Uterus (tissue), 4 donors: ENCODE results near the gene SYVN1. TPM values are rescaled to one million over a fixed set of nuclear protein-coding genes. Genes with fewer than 3 reads are reported as not detected.

Experiments used
- DNase-seq, 2 donors: peaks; one replicate each; pipeline ENCODE4 v3.0.0-alpha.2; 2019 to 2020
- H3K27ac ChIP-seq, 2 donors: fragments of 200-600 bp; sonication (generic); 1 replicate in 1 of 2; 2 replicates in 1 of 2; pipeline ENCODE4 v1.5.1; 2016 to 2018
- H3K27me3 ChIP-seq, 2 donors: fragments of 200-600 bp; sonication (generic); one replicate each; pipeline ENCODE4 v1.5.1; 2018 to 2019; ENCODE audit warnings: control low read depth in 1 of 2
- H3K36me3 ChIP-seq, 2 donors: fragments of 200-600 bp; sonication (generic); one replicate each; pipeline ENCODE4 v1.5.1; 2019; ENCODE audit warnings: control low read depth in 1 of 2
- H3K4me1 ChIP-seq, 2 donors: fragments of 200-600 bp; sonication (generic); one replicate each; pipeline ENCODE4 v1.5.1; 2018 to 2019; ENCODE audit warnings: control low read depth in 1 of 2
- H3K4me3 ChIP-seq, 2 donors: fragments of 200-600 bp; sonication (generic); 1 replicate in 1 of 2; 2 replicates in 1 of 2; pipeline ENCODE4 v1.5.1; 2018 to 2019; ENCODE audit warnings: mild to moderate bottlenecking in 1 of 2
- H3K9me3 ChIP-seq, 2 donors: fragments of 200-600 bp; sonication (generic); one replicate each; pipeline ENCODE4 v1.5.1; 2019; ENCODE audit warnings: control low read depth in 1 of 2
- POLR2A ChIP-seq, 2 donors: fragments of 450-650 bp; IDR thresholded peaks; one replicate each; pipeline ENCODE4 v1.6.1; 2016; ENCODE audit warnings: antibody characterized with exemption in 2 of 2, mild to moderate bottlenecking in 1 of 2, moderate library complexity in 1 of 2
- intact Hi-C: fragments of 100-400 bp; cut with DNase I; formaldehyde crosslinking; loops from one replicate; pipeline ENCODE4 v1.15.1; 2023; ENCODE audit warnings: low total_unique reads
- total RNA-seq, 4 donors: library from RNA; depleted of rRNA in 3 of 4; stranded (reverse); fragments of >200 nt in 3 of 4; gene quantifications; one replicate each; pipeline versions ENCODE4 v1.1.0 to v1.2.4, GENCODE V29; 2014 to 2023
- TF ChIP-seq, protein P1 (sequence below), 4 experiments: fragments of 200-600 bp in 2 of 4; fragments of 450-650 bp in 2 of 4; sonication (generic) in 2 of 4; IDR thresholded peaks; one replicate each; pipeline ENCODE4 v1.5.1; 2016 to 2019; ENCODE audit warnings: antibody characterized with exemption in 4 of 4, mild to moderate bottlenecking in 2 of 4, moderate library complexity in 1 of 4
- donor health status: DM: yes; HTN: yes; CAD: no.

The SYVN1 gene
- total RNA-seq, 4 donors from 2014 or later = 34.7 to 88.8 (median 60.5) TPM

DNA sequence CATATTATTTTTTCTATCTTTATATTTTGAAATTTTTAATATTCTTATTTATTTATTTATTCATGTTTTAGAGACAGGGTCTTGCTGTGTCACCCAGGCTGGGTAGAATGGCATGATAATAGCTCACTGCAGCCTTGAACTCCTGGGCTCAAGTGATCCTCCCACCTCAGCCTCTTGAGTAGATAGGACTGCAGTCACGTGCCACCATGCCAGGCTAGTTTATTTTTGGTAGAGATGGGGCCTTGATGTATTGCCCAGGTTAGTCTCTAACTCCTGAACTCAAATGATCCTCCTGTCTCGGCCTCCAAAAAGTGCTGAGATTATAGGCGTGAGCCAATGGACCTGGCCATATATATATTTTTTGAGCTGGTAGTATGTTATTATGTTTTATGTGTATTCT lies 33.3 kb upstream of the SYVN1 start:
- no peaks in the 10 kb centered on the region for H3K4me1 ChIP-seq
- H3K36me3 ChIP-seq = no peaks in the 10 kb centered on the region
- TF ChIP-seq, protein P1, sequence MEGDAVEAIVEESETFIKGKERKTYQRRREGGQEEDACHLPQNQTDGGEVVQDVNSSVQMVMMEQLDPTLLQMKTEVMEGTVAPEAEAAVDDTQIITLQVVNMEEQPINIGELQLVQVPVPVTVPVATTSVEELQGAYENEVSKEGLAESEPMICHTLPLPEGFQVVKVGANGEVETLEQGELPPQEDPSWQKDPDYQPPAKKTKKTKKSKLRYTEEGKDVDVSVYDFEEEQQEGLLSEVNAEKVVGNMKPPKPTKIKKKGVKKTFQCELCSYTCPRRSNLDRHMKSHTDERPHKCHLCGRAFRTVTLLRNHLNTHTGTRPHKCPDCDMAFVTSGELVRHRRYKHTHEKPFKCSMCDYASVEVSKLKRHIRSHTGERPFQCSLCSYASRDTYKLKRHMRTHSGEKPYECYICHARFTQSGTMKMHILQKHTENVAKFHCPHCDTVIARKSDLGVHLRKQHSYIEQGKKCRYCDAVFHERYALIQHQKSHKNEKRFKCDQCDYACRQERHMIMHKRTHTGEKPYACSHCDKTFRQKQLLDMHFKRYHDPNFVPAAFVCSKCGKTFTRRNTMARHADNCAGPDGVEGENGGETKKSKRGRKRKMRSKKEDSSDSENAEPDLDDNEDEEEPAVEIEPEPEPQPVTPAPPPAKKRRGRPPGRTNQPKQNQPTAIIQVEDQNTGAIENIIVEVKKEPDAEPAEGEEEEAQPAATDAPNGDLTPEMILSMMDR (IDR thresholded peaks at IDR 0.05) = no peak
- TF ChIP-seq POLR2A (IDR thresholded peaks at IDR 0.05) = no peak
- intact Hi-C loops = no loop called here
- H3K27me3 ChIP-seq = no peaks in the 10 kb centered on the region
- no peak overlapping the region for H3K27ac ChIP-seq
- no peak overlapping the region for H3K4me3 ChIP-seq
- H3K9me3 ChIP-seq = no peaks in the 10 kb centered on the region
- no peak for DNase-seq

DNA sequence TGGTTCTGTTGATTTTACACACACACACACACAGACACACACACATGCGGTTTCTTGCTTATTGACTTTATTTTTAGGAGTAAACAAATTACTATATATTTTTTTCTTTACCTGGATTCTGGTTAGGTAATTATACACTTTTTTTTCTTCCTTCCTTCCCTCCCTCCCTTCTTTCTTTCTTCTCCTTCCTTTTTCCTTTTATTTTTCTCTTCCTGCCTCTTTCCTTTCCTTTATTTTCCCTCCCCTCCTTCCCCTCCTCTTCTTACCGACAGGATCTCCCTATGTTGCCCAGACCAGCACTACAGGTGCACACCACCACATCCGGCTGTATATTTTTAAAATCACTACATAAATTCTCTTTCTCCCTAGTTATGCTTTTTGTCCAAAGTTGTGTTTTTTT lies 32.6 kb upstream of the SYVN1 start:
- no peaks in the 10 kb centered on the region for H3K9me3 ChIP-seq
- H3K36me3 ChIP-seq = no peaks in the 10 kb centered on the region
- no peak for DNase-seq
- no peak overlapping the region for H3K4me3 ChIP-seq
- no peak for TF ChIP-seq POLR2A (IDR thresholded peaks at IDR 0.05)
- TF ChIP-seq, protein P1 (IDR thresholded peaks at IDR 0.05) = no peak
- H3K27me3 ChIP-seq = no peaks in the 10 kb centered on the region
- intact Hi-C loops = no loop called here
- H3K27ac ChIP-seq = no peak overlapping the region
- no peaks in the 10 kb centered on the region for H3K4me1 ChIP-seq

DNA sequence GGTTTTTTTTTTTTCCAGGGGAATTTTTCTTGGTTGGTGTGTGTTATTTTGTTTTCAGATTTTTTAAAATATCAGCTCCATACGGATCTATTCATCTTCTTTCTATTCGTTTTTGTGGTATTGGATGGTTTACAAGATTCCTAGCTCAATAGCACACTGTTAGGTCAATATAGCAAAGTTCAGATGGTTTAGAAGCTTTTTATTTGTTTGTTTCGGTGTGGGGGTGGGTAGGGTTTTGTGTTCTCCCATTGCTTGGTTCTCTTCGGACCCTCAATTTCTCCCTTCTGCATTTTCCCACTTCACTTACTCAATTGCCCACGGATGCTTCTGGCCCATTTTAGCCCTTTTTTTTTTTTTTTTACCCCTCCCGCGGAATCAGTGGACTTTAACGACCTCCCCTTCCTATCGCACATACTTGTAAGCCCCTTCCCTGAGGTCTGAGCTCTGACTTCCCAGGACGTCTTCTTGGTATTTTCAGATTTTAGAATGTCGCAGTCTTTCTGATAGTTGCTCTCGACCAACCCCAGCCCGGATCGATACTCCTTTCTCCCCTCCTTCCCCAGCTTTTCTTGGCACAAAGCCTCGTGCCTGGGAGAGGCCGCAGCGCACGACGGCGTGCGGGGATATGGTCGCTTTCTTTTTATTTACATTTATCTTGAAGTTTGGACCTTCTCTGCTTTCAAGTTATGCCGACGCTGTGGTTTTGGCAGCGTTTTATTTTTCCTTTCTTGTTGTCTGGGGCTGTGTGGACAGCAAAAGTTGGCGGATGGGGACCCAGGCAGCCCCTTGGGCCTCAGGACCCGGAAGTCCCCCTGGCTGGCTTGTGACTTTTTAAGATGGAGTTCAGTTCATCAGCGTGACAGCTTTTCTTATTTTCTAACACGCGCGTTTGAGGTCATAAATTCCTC lies 31.3 kb upstream of the SYVN1 start:
- H3K4me3 ChIP-seq = peak overlapping the region in 1 of 2 donors; percentile 19
- peak overlapping the region; percentile 10 to 49 for H3K27ac ChIP-seq
- H3K4me1 ChIP-seq = no peaks in the 10 kb centered on the region
- no peaks in the 10 kb centered on the region for H3K36me3 ChIP-seq
- DNase-seq = no peak
- TF ChIP-seq, protein P1 (IDR thresholded peaks at IDR 0.05) = no peak
- TF ChIP-seq POLR2A (IDR thresholded peaks at IDR 0.05) = no peak
- H3K27me3 ChIP-seq = no peaks in the 10 kb centered on the region
- no peaks in the 10 kb centered on the region for H3K9me3 ChIP-seq
- intact Hi-C loops = no loop called here

DNA sequence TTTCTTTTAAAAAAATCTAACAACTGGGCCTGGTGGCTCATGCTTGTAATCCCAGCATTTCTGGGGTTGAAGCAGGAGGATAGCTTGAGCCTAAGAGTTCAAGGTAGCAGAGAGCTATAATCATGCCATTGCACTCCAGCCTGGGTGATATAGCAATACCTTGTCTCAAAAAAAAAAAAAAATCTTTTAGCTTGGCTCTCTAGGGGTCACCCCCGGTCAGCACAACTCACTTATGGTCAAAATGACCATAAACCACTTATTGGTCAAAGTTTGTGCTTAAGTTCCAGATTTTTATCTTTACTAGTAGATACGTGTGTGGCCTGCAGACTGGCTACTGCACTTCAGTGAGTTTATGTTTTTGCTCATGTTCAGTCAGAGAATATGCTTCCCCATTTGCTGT lies 29.4 kb upstream of the SYVN1 start:
- TF ChIP-seq, protein P1 (IDR thresholded peaks at IDR 0.05) = no peak
- no peak for TF ChIP-seq POLR2A (IDR thresholded peaks at IDR 0.05)
- Histone ChIP-seq H3K36me3 (no peaks in the 10 kb centered on the region), H3K4me1 (no peaks in the 10 kb centered on the region), H3K27ac (no peak overlapping the region), H3K4me3 (no peak overlapping the region), H3K9me3 (no peaks in the 10 kb centered on the region), H3K27me3 (no peaks in the 10 kb centered on the region)
- intact Hi-C loops = no loop called here
- DNase-seq = no peak

DNA sequence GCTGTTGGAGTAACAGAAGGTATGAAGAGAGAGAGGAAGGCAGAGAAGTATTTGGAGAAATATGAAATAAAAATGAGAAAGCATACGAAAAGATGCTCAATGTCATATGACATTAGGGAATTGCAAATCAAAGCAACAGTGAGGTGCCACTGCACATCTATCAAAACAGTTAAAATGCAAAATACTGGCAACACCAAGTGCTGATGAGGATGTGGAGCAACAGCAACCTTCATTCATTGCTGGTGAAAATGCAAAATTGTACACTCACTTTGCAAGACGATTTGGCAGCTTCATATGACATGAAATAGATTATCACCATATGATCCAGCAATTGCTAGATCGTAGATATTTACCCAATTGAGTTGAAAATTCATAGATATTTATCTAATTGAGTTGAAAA lies 26.3 kb upstream of the SYVN1 start:
- no peak for TF ChIP-seq POLR2A (IDR thresholded peaks at IDR 0.05)
- TF ChIP-seq, protein P1 (IDR thresholded peaks at IDR 0.05) = no peak
- Histone ChIP-seq H3K4me1 (no peaks in the 10 kb centered on the region), H3K27ac (no peak overlapping the region), H3K36me3 (no peaks in the 10 kb centered on the region), H3K27me3 (no peaks in the 10 kb centered on the region), H3K4me3 (no peak overlapping the region), H3K9me3 (no peaks in the 10 kb centered on the region)
- DNase-seq = no peak
- intact Hi-C loops = no loop called here
